GM13976 (cell line): Measurements from ENCODE around the gene PTPRK.

Experiments used
- DNase-seq: peaks from one replicate; pipeline ENCODE4 v3.0.0; 2012; ENCODE audit warnings: low spot score
- in situ Hi-C: fragments of 300-500 bp; cut with MboI; formaldehyde crosslinking; loops from one replicate; pipeline ENCODE4 v1.12.0; 2022; ENCODE audit warnings: low sequenced_read_pairs, mixed read lengths, inconsistent platforms; ENCODE audit not compliant: unreplicated experiment
- TF ChIP-seq, protein P1 (sequence below): IDR thresholded peaks from 2 replicates; pipeline ENCODE4 v1.5.1; 2012; ENCODE audit warnings: borderline replicate concordance, mild to moderate bottlenecking; ENCODE audit not compliant: insufficient read depth; ENCODE audit errors: extremely low read depth, missing control alignments, control extremely low read depth

Gene PTPRK

DNA sequence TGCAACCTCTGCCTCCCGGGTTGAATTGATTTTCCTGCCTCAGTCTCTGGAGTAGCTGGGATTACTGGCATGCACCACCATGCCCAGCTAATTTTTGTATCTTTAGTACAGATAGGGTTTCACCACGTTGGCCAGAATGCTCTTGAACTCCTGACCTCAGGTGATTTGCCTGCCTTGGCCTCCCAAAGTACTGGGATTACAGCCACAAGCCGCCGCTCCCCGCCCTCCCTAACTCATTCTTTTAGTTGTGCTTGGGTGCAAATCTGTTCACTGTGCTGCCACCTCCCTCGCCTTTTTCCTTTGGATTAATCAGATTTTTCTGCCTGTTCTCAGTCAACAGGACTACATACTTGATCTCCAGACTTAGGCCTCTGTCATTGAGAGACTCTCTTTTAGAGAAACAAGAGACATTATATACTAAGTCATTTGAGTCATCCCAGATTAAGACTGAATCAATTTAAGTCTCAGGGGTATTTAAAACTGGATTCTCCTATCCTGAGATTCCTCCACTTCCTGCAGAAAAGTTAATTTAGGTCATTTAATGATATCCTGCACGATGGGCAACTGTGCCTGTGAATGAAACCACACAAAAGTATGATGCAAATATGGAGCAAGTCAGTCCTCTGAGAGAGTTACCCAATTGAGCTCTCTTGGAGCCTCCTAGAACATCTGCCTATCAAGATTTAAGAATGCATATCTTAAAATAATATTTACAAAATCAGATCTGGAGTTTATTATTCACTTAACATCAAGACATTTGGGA lies 483.4 kb downstream of the PTPRK start:
- DNase-seq = no peak
- TF ChIP-seq, protein P1, sequence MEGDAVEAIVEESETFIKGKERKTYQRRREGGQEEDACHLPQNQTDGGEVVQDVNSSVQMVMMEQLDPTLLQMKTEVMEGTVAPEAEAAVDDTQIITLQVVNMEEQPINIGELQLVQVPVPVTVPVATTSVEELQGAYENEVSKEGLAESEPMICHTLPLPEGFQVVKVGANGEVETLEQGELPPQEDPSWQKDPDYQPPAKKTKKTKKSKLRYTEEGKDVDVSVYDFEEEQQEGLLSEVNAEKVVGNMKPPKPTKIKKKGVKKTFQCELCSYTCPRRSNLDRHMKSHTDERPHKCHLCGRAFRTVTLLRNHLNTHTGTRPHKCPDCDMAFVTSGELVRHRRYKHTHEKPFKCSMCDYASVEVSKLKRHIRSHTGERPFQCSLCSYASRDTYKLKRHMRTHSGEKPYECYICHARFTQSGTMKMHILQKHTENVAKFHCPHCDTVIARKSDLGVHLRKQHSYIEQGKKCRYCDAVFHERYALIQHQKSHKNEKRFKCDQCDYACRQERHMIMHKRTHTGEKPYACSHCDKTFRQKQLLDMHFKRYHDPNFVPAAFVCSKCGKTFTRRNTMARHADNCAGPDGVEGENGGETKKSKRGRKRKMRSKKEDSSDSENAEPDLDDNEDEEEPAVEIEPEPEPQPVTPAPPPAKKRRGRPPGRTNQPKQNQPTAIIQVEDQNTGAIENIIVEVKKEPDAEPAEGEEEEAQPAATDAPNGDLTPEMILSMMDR = no peak
- in situ Hi-C loops = no loop called here

DNA sequence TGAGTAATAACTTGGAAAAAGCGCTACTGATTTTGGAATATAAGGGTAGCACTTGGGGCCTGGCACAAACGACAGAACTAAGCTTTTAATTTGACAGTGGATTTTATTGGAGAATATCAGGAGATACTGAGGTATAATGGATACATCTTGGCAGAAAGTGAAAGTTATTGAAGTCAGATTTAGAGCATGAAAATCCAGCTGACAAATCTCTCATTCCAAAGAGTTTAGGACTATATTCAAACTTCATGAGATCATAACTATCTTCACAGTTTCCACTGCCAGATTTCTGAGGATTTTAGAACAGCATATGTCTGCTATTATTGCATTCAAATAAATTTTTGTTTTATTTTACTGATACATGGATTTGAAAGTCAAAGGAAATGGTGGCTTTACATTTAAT lies 487.2 kb downstream of the PTPRK start:
- TF ChIP-seq, protein P1 = no peak
- in situ Hi-C loops = no loop called here
- no peak for DNase-seq

DNA sequence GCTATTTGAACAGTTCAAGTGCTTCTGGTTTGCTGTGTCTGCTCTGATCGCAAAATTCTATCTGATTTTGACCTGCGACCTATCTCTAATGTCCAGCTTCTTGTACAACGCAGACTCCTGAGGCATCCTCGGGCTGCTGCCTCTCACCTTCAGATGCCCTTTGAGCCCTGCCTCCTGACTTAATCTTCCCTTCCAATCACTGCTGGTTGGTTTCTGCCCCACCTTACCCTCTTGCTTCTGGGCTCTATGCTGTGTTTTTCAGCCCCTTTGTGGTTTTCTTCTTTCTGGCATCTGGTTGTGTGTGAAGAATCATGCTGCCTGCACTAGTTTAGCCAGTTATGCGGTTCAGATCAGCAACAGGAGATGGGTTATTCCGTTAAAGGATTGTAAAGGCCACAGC lies 488.4 kb downstream of the PTPRK start:
- DNase-seq = no peak
- TF ChIP-seq, protein P1 = no peak
- in situ Hi-C loops = no loop called here

DNA sequence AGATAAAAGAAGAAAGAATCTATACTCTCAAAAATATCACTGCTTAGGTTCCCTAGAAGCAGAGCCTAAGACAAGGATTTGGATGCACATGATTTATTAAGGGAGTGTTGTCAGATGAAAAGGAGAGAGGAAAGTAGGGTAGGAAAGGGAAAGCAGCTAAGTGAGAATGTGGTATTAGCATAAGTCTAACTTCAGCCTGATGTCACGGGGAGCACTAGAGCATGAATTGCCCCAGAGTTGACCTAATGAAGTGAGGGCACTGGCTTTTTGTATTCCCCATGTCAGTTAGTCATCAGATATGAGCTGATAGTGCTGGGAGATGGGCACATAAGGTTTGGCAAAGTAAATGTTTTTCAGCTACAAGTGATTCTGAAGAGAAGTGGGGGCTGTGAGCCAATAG lies 490.6 kb downstream of the PTPRK start:
- DNase-seq = no peak
- in situ Hi-C loops = no loop called here
- TF ChIP-seq, protein P1 = no peak

DNA sequence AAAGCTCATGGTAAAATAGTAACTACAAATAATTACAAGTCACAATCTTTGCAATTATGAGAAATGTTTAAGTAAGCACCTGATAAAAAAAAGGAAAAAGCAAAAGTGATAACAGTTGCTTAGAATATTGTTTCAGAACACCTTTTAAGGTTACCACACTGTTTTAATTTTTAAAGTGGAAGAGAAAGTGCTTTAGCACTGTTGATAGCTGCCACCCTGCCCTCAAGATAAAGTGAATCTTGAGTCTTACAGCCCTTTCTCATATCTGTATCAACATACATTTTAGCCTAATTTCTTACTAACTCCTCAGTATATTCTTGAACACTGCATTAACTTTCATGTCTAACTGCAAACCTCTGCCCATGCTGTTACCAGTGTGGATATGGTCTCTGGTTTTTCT lies 492.2 kb downstream of the PTPRK start:
- TF ChIP-seq, protein P1 = no peak
- no peak for DNase-seq
- in situ Hi-C loops = no loop called here

DNA sequence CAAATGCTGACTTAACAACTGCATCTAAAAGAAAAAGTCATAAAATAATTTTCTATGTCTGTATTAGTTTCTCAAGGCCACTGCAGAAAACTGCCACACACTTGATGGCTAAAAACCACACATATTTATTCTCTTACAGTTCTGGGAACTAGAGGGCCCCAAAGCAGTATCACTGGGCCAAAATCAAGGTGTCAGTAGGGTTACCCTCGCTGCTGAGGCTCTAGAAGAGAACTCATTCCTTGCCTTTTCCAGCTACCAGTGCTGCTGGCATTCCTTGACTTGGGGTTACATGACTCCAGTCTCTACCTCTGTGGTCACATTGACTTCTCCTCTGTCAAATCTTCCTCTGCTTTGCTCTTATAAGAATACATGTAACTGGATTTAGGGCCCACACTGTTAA lies 494.9 kb downstream of the PTPRK start:
- TF ChIP-seq, protein P1 = no peak
- DNase-seq = no peak
- in situ Hi-C loops = no loop called here
